ENCODE results near the gene GRIN3A.

DNA sequence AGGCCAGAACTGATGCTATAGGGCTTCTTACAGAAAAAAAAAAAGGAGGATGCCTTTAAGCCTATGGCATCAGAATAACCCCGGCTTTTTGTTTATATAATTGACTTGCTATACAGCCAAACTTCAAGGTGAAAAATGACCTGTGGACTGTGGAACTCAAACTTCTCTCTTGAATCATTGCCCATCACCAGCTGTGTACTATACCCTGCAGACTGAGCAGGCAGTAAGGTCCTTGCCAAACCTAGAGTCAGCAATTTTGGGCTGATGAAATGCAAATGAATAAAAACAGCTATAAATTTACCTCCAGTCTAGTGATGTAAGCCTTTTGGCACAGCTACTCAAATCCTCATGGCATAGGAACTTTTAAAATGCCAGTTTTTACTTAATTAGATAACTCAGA is 99.1 kb downstream of the GRIN3A start:
- TF ChIP-seq POLR2A (IDR thresholded peaks at IDR 0.05) = no peak
- TF ChIP-seq, protein P1, sequence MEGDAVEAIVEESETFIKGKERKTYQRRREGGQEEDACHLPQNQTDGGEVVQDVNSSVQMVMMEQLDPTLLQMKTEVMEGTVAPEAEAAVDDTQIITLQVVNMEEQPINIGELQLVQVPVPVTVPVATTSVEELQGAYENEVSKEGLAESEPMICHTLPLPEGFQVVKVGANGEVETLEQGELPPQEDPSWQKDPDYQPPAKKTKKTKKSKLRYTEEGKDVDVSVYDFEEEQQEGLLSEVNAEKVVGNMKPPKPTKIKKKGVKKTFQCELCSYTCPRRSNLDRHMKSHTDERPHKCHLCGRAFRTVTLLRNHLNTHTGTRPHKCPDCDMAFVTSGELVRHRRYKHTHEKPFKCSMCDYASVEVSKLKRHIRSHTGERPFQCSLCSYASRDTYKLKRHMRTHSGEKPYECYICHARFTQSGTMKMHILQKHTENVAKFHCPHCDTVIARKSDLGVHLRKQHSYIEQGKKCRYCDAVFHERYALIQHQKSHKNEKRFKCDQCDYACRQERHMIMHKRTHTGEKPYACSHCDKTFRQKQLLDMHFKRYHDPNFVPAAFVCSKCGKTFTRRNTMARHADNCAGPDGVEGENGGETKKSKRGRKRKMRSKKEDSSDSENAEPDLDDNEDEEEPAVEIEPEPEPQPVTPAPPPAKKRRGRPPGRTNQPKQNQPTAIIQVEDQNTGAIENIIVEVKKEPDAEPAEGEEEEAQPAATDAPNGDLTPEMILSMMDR (IDR thresholded peaks at IDR 0.05) = no peak

Data from heart left ventricle (tissue), 13 donors.